HG02884 (cell line): ENCODE measurements around the gene MROH2A.

Source experiments
- ATAC-seq: cut with Tn5 transposase; IDR thresholded peaks from one replicate; pipeline ENCODE4 v1.9.1; 2021; ENCODE audit warnings: mild to moderate bottlenecking, moderate library complexity; ENCODE audit not compliant: unreplicated experiment

MROH2A gene

GRCh38 chr2:233764761-233765160 is 13.4 kb upstream of the MROH2A start:
- ATAC-seq = no peak

DNA sequence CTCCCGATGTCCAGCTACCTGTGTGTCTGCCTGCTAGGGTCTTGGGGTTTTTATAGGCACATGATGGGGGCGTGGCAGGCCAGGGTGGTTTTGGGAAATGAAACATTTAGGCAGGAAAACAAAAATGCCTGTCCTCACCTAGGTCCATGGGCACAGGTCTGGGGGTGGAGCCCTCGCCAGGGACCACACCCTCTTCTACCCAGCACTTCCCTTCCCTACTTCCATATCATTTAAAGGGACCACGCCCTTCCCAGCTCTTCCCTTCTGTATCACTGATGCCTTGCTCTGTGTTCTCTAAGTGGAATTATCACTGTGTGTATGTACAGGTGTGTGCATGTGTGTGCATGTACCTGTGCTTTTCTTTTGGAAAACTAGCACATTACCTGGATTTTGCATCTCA is 11.7 kb upstream of the MROH2A start:
- no peak for ATAC-seq

GRCh38 chr2:233768076-233768475 is 10.1 kb upstream of the MROH2A start:
- no peak for ATAC-seq

GRCh38 chr2:233769260-233769659 is 8.9 kb upstream of the MROH2A start:
- ATAC-seq = no peak

DNA sequence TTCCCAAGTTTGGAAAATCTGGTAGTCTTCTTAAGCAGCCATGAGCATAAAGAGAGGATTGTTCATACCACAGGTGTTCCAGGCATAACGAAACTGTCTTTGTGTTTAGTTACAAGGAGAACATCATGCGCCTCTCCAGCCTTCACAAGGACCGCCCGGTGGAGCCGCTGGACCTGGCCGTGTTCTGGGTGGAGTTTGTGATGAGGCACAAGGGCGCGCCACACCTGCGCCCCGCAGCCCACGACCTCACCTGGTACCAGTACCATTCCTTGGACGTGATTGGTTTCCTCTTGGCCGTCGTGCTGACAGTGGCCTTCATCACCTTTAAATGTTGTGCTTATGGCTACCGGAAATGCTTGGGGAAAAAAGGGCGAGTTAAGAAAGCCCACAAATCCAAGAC is 6.0 kb upstream of the MROH2A start:
- ATAC-seq = no peak

- ATAC-seq = no peak
Observed at GRCh38 chr2:233772583-233772982, 5.5 kb upstream of the MROH2A start.

DNA sequence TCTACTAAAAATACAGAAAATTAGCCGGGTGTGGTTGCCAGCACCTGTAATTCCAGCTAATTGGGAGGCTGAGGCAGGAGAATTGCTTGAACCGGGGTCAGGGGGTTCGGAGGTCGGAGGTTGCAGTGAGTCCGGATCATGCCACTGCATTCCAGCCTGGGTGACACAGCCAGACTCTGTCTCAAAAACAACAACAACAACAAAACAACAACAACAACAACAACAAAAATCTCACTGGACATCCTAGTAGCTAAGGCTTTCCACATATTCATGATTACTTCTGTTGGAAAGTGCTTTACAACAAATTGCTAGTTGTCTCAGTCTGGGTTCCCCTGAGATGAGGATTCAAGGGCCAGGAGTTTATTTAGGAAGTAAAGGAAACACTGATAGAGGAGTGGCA is 4.3 kb upstream of the MROH2A start:
- ATAC-seq = no peak

DNA sequence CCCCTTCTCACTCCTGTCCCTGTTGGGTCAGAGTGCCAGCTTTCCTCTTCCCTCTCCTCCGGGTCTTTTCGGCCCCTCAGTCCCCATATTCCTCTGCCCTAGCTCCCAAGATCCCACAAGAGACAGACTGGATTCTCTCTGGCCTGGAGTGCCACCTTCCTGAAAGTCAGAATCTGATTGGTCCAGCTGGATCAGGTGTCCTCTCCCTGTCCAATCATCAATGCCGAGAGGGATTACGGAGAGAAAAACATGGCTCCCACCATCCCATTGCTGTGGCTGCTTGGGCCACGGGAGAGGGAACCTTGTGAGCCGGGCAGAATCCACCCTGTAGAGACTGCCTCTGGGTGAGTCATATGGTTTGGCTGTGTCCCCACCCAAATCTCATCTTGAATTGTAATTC is 2.7 kb upstream of the MROH2A start:
- no peak for ATAC-seq

- ATAC-seq = no peak
Observed at GRCh38 chr2:233779722-233780121, 1.6 kb downstream of the MROH2A start.

GRCh38 chr2:233780771-233781170 is 2.6 kb downstream of the MROH2A start:
- no peak for ATAC-seq

- no peak for ATAC-seq
Observed at GRCh38 chr2:233789554-233789953, 11.4 kb downstream of the MROH2A start.

DNA sequence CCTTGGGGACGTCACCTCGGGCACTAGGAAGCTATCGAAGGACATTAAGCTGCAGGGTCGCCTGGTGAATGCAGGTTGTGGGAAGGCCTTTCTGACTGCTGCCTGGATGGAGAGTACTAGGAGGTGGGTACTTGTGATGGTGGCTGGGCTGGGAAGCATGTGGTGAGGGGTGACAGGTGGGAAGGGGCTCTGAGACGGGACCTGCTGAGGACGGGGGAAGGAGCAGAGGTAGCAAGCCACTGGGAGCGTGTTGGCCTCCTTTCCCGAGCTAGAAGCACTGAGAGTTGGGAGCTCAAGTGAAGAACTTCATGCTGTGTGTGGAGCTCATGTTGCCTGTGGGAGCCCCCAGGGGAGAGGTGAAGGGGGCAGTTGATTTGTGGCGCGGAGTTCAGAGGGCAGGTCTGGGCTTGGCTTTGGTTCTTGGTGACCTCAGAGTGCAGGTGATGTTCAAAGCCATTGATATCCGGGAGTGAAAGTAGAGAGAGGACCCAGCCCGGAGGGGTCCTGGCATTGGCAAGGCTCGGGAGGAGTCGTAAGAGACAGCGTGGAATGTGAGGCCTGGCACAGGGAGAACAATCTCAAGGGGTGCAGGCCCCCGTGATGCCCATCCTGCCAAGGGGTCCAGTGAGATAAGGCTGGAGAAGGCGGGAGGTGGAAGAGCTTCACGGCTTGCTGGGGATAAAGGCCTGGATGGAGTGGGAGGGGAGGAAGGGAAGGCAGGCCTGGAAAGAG is 13.2 kb downstream of the MROH2A start:
- no peak for ATAC-seq

DNA sequence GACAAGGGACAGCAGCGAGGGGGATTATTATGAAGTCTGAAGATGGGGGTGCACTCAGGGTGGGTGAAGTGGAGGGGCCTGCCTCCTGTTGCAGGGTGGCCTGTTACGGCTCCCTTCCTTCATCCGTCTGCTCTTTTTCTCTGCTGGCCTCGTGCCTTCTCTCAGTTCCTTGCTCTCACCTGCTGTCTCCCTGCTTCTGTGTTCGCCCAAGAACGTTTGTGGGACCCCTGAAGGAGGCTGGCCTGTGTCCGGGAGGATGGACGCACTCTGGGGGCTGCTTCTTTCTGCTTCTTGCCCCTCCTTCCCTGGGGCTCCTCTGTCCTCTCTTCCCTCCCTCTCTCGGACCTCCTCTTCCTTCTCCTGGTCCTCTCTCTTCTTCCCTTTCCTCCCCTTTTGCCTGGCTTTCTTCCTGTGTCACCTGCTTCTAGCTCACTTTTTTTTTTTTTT is 13.8 kb downstream of the MROH2A start:
- no peak for ATAC-seq

GRCh38 chr2:233792720-233793119 is 14.6 kb downstream of the MROH2A start:
- no peak for ATAC-seq

GRCh38 chr2:233793465-233794127 is 15.5 kb downstream of the MROH2A start:
- ATAC-seq = no peak

GRCh38 chr2:233794128-233794658 is 16.1 kb downstream of the MROH2A start:
- ATAC-seq = no peak

DNA sequence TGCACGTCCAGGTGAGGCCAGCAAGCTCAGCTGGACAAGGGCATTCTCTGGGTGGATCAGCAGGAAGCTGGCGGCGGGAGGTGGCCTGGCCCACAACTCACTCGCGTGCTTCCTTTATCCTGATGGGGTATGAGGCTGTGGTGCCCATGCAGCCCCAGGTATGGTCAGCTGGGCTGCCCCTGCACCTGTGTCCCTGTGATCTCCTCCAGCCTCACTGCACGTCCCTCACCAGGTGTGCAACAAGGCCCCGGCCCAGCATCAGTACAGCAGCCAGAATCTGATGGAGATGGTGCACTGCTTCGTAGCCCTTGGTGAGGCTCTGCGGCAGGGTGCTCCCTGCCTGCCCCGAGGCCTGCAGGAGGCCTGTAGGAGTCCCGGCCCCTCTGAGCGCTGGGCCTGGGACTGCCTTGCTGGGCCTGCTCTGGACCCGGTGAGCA is 17.6 kb downstream of the MROH2A start:
- no peak for ATAC-seq

GRCh38 chr2:233796254-233796653 is 18.1 kb downstream of the MROH2A start:
- no peak for ATAC-seq

GRCh38 chr2:233798335-233799086 is 20.4 kb downstream of the MROH2A start:
- no peak for ATAC-seq

DNA sequence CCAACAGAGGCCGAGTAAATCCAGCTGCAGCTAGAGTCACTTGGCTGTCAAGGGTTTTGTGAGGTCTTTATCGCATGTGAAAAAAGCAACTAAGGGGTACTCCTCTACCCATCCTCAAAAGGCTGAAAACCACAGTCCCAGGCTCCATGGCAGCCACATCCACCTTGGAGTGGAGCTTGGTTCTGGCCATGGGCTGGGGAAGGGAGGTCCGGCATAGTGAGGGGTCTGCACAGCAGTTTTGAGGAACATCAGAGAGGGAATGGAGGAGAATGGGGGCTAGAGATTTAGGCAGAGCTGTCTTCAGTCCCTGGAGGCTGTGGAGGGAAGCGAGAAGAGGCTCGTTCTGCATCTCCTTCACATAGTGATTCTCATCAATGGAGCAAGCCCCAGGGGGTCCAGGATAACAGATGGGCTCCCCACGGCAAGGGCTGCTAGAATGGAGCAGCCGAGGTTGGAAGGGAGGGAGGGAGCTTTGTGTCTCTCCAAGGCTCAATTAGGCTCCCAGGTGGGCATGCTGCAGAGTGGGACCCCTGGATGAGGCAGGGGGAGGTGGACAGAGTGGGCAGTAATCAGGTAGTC is 21.0 kb downstream of the MROH2A start:
- ATAC-seq = no peak

DNA sequence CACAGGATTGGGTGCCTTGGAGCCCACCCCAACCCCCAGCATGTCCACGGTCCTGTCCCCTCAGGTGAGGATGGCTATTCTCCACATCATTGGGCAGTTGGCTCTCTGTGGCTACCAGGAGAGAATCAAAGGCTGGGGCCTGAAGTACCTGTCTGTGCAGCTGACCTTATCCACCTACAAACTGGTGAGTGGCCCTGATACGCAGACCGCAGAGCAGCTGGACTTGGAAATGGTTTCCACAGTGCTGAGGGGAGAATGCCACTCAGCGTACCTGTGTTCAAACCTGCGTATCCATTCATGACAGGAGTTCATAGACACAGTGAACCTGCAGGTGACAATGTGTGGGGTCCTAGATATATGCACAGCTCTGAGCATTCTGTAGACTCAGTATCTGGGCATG is 21.6 kb downstream of the MROH2A start:
- ATAC-seq = no peak
